Liver (tissue), 9 donors: ENCODE results near the gene KRT1. TPM values are rescaled to one million over a fixed set of nuclear protein-coding genes. Genes with fewer than 3 reads are reported as not detected.

ENCODE experiments used
- DNase-seq: peaks from one replicate; pipeline ENCODE4 v3.0.0-alpha.2; 2017; ENCODE audit warnings: low spot score
- H3K27ac ChIP-seq, 2 donors: one replicate each; pipeline ENCODE4 v1.7.0; 2013; ENCODE audit warnings: inconsistent platforms in 2 of 2, low read length in 2 of 2, control low read depth in 1 of 2, low read depth in 1 of 2, mild to moderate bottlenecking in 1 of 2
- H3K27me3 ChIP-seq, 4 donors: one replicate each; pipeline versions ENCODE4 v1.6.1 to v1.7.0; 2013; ENCODE audit warnings: low read length in 3 of 4, inconsistent platforms in 1 of 4, mild to moderate bottlenecking in 1 of 4, moderate library complexity in 1 of 4; ENCODE audit not compliant: control insufficient read depth in 4 of 4, insufficient read depth in 4 of 4
- H3K36me3 ChIP-seq, 4 donors: one replicate each; pipeline versions ENCODE4 v1.6.1 to v1.7.0; 2013; ENCODE audit warnings: low read length in 3 of 4, mild to moderate bottlenecking in 3 of 4, low read depth in 1 of 4, moderate library complexity in 1 of 4; ENCODE audit not compliant: control insufficient read depth in 4 of 4, insufficient read depth in 3 of 4
- H3K4me1 ChIP-seq, 4 donors: one replicate each; pipeline versions ENCODE4 v1.6.1 to v1.7.0; 2013; ENCODE audit warnings: low read length in 3 of 4, mild to moderate bottlenecking in 3 of 4, moderate library complexity in 1 of 4; ENCODE audit not compliant: control insufficient read depth in 4 of 4, insufficient read depth in 4 of 4
- H3K4me3 ChIP-seq, 3 donors: one replicate each; pipeline versions ENCODE4 v1.6.1 to v1.7.0; 2013; ENCODE audit warnings: low read length in 3 of 3, control low read depth in 1 of 3, low read depth in 1 of 3, mild to moderate bottlenecking in 1 of 3
- H3K9ac ChIP-seq, 2 donors: one replicate each; pipeline ENCODE4 v1.7.0; 2013; ENCODE audit warnings: low read length in 2 of 2, mild to moderate bottlenecking in 2 of 2, moderate library complexity in 2 of 2, control low read depth in 1 of 2, low read depth in 1 of 2
- H3K9me3 ChIP-seq, 4 donors: one replicate each; pipeline versions ENCODE4 v1.6.1 to v1.7.0; 2013; ENCODE audit warnings: low read length in 3 of 4; ENCODE audit not compliant: control insufficient read depth in 4 of 4
- ATF3 ChIP-seq: IDR thresholded peaks from 2 replicates; pipeline ENCODE4 v1.6.1; 2016; ENCODE audit warnings: antibody characterized with exemption
- EGR1 ChIP-seq, 2 donors: IDR thresholded peaks; 2 replicates each; pipeline ENCODE4 v1.6.1; 2016 to 2018; ENCODE audit warnings: antibody characterized with exemption in 2 of 2, low read depth in 2 of 2
- FOXA1 ChIP-seq: IDR thresholded peaks from 2 replicates; pipeline ENCODE4 v1.6.1; 2016; ENCODE audit warnings: antibody characterized with exemption
- FOXA2 ChIP-seq: IDR thresholded peaks from 2 replicates; pipeline ENCODE4 v1.6.1; 2016; ENCODE audit warnings: antibody characterized with exemption
- GABPA ChIP-seq, 2 donors: IDR thresholded peaks in 1 of 2; conservative IDR thresholded peaks in 1 of 2; 2 replicates each; pipeline ENCODE4 v1.6.1; 2016; ENCODE audit warnings: antibody characterized with exemption in 2 of 2, mild to moderate bottlenecking in 1 of 2, moderate library complexity in 1 of 2
- HNF4A ChIP-seq, 2 donors: conservative IDR thresholded peaks; 2 replicates each; pipeline ENCODE4 v1.6.1; 2016; ENCODE audit warnings: antibody characterized with exemption in 2 of 2, mild to moderate bottlenecking in 2 of 2
- RAD21 ChIP-seq, 2 donors: IDR thresholded peaks; 2 replicates each; pipeline ENCODE4 v1.6.1; 2016; ENCODE audit warnings: antibody characterized with exemption in 2 of 2, mild to moderate bottlenecking in 2 of 2
- SP1 ChIP-seq: IDR thresholded peaks from 2 replicates; pipeline ENCODE4 v1.6.1; 2018; ENCODE audit warnings: antibody characterized with exemption, mild to moderate bottlenecking
- TAF1 ChIP-seq: conservative IDR thresholded peaks from 2 replicates; pipeline ENCODE4 v1.6.1; 2016; ENCODE audit warnings: antibody characterized with exemption, mild to moderate bottlenecking
- ZBTB33 ChIP-seq: IDR thresholded peaks from 2 replicates; pipeline ENCODE4 v1.6.1; 2016; ENCODE audit warnings: antibody characterized with exemption
- WGBS: extraction: QIAGEN DNeasy Blood & Tissue Kit; methylation state at CpG from one replicate; pipeline ENCODE4 v1.1.7; 2013; 5-methylcytosine and 5-hydroxymethylcytosine counted together
- polyA plus RNA-seq, 2 donors: library from polyadenylated mRNA; stranded (reverse) in 1 of 2; unstranded in 1 of 2; fragments of 200-250 nt in 1 of 2; fragments of >200 nt in 1 of 2; fragmentation: Nextera tagmentation in 1 of 2; extraction: Ambion mirVana in 1 of 2; gene quantifications; one replicate each; pipeline versions ENCODE4 v1.2.1 to v1.2.3, GENCODE V29; 2013 to 2015
- total RNA-seq, 2 donors: library from RNA; depleted of rRNA; stranded (reverse); fragments of >200 nt; gene quantifications; one replicate each; pipeline ENCODE4 v1.2.3, GENCODE V29; 2014
- TF ChIP-seq, protein P1 (sequence below): IDR thresholded peaks from 2 replicates; pipeline ENCODE4 v1.6.1; 2016; ENCODE audit warnings: antibody characterized with exemption, mild to moderate bottlenecking
- TF ChIP-seq, protein P2 (sequence below): fragments of 150-350 bp; IDR thresholded peaks from 2 replicates; pipeline ENCODE4 v1.5.1; 2017; ENCODE audit warnings: improper control_type of control experiment, low read depth, low read length; ENCODE audit not compliant: missing input control
- TF ChIP-seq, protein P3 (sequence below): IDR thresholded peaks from 2 replicates; pipeline ENCODE4 v1.6.1; 2016; ENCODE audit warnings: antibody characterized with exemption
- donor health status: healthy.
- donor health status: healthy.
- donor health status: healthy.
- donor health status: healthy.
- donor health status: healthy.

KRT1 gene
- total and polyA plus RNA-seq, 4 donors = 0.14 to 2.7 TPM; not detected in 2

- Histone ChIP-seq H3K9ac (no peak overlapping the region), H3K27me3 (peaks cover 0 to 10% (median 6%) of the 10 kb centered on the region in 4 donors), H3K27ac (no peak overlapping the region), H3K4me1 (peaks cover 0 to 5% (median 4%) of the 10 kb centered on the region in 4 donors), H3K9me3 (no peaks in the 10 kb centered on the region), H3K36me3 (no peaks in the 10 kb centered on the region), H3K4me3 (no peak overlapping the region)
- whole genome bisulfite sequencing = 86% methylated on average over 1 of the region's 1 CpG
- no peak for TF ChIP-seq GABPA (IDR thresholded peaks at IDR 0.05 in 1 of 2, conservative IDR thresholded peaks at IDR 0.05 in 1 of 2)
- TF ChIP-seq FOXA1 = no peak
- TF ChIP-seq HNF4A (conservative IDR thresholded peaks at IDR 0.05) = no peak
- TF ChIP-seq TAF1 = no peak
- TF ChIP-seq EGR1 (IDR thresholded peaks at IDR 0.05; ENCODE audit: low read depth in 2 of 2) = no peak
- TF ChIP-seq ZBTB33 = no peak
- no peak for TF ChIP-seq FOXA2
- TF ChIP-seq, protein P1, sequence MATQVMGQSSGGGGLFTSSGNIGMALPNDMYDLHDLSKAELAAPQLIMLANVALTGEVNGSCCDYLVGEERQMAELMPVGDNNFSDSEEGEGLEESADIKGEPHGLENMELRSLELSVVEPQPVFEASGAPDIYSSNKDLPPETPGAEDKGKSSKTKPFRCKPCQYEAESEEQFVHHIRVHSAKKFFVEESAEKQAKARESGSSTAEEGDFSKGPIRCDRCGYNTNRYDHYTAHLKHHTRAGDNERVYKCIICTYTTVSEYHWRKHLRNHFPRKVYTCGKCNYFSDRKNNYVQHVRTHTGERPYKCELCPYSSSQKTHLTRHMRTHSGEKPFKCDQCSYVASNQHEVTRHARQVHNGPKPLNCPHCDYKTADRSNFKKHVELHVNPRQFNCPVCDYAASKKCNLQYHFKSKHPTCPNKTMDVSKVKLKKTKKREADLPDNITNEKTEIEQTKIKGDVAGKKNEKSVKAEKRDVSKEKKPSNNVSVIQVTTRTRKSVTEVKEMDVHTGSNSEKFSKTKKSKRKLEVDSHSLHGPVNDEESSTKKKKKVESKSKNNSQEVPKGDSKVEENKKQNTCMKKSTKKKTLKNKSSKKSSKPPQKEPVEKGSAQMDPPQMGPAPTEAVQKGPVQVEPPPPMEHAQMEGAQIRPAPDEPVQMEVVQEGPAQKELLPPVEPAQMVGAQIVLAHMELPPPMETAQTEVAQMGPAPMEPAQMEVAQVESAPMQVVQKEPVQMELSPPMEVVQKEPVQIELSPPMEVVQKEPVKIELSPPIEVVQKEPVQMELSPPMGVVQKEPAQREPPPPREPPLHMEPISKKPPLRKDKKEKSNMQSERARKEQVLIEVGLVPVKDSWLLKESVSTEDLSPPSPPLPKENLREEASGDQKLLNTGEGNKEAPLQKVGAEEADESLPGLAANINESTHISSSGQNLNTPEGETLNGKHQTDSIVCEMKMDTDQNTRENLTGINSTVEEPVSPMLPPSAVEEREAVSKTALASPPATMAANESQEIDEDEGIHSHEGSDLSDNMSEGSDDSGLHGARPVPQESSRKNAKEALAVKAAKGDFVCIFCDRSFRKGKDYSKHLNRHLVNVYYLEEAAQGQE = no peak
- TF ChIP-seq RAD21 (IDR thresholded peaks at IDR 0.05) = no peak
- no peak for TF ChIP-seq SP1
- TF ChIP-seq, protein P2, sequence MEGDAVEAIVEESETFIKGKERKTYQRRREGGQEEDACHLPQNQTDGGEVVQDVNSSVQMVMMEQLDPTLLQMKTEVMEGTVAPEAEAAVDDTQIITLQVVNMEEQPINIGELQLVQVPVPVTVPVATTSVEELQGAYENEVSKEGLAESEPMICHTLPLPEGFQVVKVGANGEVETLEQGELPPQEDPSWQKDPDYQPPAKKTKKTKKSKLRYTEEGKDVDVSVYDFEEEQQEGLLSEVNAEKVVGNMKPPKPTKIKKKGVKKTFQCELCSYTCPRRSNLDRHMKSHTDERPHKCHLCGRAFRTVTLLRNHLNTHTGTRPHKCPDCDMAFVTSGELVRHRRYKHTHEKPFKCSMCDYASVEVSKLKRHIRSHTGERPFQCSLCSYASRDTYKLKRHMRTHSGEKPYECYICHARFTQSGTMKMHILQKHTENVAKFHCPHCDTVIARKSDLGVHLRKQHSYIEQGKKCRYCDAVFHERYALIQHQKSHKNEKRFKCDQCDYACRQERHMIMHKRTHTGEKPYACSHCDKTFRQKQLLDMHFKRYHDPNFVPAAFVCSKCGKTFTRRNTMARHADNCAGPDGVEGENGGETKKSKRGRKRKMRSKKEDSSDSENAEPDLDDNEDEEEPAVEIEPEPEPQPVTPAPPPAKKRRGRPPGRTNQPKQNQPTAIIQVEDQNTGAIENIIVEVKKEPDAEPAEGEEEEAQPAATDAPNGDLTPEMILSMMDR = no peak
- TF ChIP-seq, protein P3, sequence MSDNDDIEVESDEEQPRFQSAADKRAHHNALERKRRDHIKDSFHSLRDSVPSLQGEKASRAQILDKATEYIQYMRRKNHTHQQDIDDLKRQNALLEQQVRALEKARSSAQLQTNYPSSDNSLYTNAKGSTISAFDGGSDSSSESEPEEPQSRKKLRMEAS = no peak
- DNase-seq = no peak
Measured at GRCh38 chr12:52689936-52690335, 9.7 kb upstream of the KRT1 start.

DNA sequence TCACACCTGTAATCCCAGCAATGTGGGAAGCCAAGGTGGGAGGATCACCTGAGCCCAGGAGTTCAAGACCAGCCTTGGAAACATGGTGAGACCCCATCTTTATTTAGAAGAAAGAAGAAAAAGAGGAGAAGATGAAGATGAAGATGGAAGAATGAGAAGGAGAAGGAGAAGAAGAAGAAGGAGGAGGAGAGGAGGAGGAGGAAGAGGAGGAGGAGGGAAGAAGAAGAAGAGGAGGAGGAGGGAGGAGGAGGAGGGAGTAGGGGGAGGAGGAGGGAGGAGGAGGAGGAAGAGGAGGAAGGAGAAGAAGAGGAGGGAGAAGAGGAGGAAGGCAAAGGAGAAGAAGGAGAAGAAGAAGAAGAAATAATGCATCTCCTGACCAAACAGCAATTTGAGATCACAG lies 9.0 kb upstream of the KRT1 start:
- peaks cover 0 to 5% (median 4%) of the 10 kb centered on the region in 4 donors for H3K4me1 ChIP-seq
- no peak overlapping the region for H3K9ac ChIP-seq
- H3K27ac ChIP-seq = no peak overlapping the region
- H3K36me3 ChIP-seq = no peaks in the 10 kb centered on the region
- H3K27me3 ChIP-seq = peaks cover 0 to 10% (median 6%) of the 10 kb centered on the region in 4 donors
- H3K9me3 ChIP-seq = no peaks in the 10 kb centered on the region
- no peak overlapping the region for H3K4me3 ChIP-seq
- TF ChIP-seq ATF3 (no peak), ZBTB33 (no peak)
- no peak for DNase-seq
